HCT116 (cell line): Measurements from ENCODE around the gene BMP7. TPM values are rescaled to one million over a fixed set of nuclear protein-coding genes. Genes with fewer than 3 reads are reported as not detected.

Source experiments
- ATAC-seq: fragments of 200-7000 bp; cut with Tn5 transposase; 2 replicates; pipeline ENCODE4 v1.9.1; 2020; ENCODE audit warnings: mild to moderate bottlenecking, moderate library complexity
- BruUV-seq: library from RNA; stranded (reverse); fragments of 400-500 nt; replicated peaks from 2 replicates; lab custom pipeline; 2021; lab: Mats Ljungman, UMichigan
- CTCF ChIA-PET: fragments of 300-600 bp; sonication (Branson Sonifier 250); formaldehyde crosslinking; loops from one replicate; lab custom pipeline; 2021; ENCODE audit warnings: antibody characterized with exemption; lab: Charles Lee
- POLR2A ChIA-PET: fragments of 300-600, 350-600 bp; sonication (Branson Sonifier 250); formaldehyde crosslinking; loops from one replicate; lab custom pipeline; 2021; ENCODE audit warnings: antibody characterized with exemption; lab: Charles Lee
- RAD21 ChIA-PET, 2 experiments: fragments of 300-600 bp; sonication (Branson Sonifier 250); formaldehyde crosslinking; loops; one replicate each; lab custom pipeline; 2023; ENCODE audit warnings: low total read pairs in 2 of 2; ENCODE audit not compliant: uncharacterized antibody in 2 of 2, unreplicated experiment in 2 of 2, low non-redundant PET in 1 of 2; lab: Charles Lee
- DNase-seq: peaks from one replicate; pipeline ENCODE4 v3.0.0-alpha.2; 2010; ENCODE audit warnings: low read depth, low spot score
- H2AFZ ChIP-seq: fragments of 200-600 bp; shearing (Covaris generic), sonication (generic); 2 replicates; pipeline ENCODE4 v1.6.1; 2017; ENCODE audit warnings: low read depth, mixed run types, mixed read lengths, antibody characterized with exemption, low read length; ENCODE audit not compliant: poor library complexity, severe bottlenecking
- H3K27ac ChIP-seq: 2 replicates; pipeline ENCODE4 v1.5.1; 2012; ENCODE audit warnings: low read depth, low read length
- H3K27me3 ChIP-seq: fragments of 200-600 bp; sonication (generic); 2 replicates; pipeline ENCODE4 v1.6.1; 2016; ENCODE audit warnings: mixed run types, low read length, mixed read lengths; ENCODE audit not compliant: insufficient read depth
- H3K36me3 ChIP-seq, 2 experiments: fragments of 200-500 bp in 1 of 2; fragments of 200-600 bp in 1 of 2; sonication (Bioruptor generic) in 1 of 2; sonication (generic) in 1 of 2; 2 replicates each; pipeline versions ENCODE4 v1.5.1 to v1.6.1; 2014 to 2016; ENCODE audit warnings: low read length in 2 of 2, inconsistent platforms in 1 of 2, mixed read lengths in 1 of 2, mixed run types in 1 of 2; ENCODE audit not compliant: insufficient read depth in 2 of 2, control insufficient read depth in 1 of 2
- H3K4me1 ChIP-seq, 2 experiments: fragments of 200-600 bp in 1 of 2; sonication (generic) in 1 of 2; 2 replicates each; pipeline versions ENCODE4 v1.5.1 to v1.6.1; 2012 to 2017; ENCODE audit warnings: low read length in 2 of 2, inconsistent platforms in 1 of 2, mild to moderate bottlenecking in 1 of 2, mixed read lengths in 1 of 2, mixed run types in 1 of 2, moderate library complexity in 1 of 2; ENCODE audit not compliant: insufficient read depth in 2 of 2, control insufficient read depth in 1 of 2
- H3K4me2 ChIP-seq: fragments of 200-600 bp; sonication (generic); 2 replicates; pipeline ENCODE4 v1.6.1; 2017; ENCODE audit warnings: mixed run types, low read length, mixed read lengths
- H3K4me3 ChIP-seq, 2 experiments: fragments of 200-600 bp in 1 of 2; sonication (generic) in 1 of 2; replicated peaks in 1 of 2; 2 replicates each; pipeline ENCODE4 v1.5.1; 2011 to 2016; ENCODE audit warnings: low read length in 2 of 2, control low read depth in 1 of 2, low read depth in 1 of 2, mild to moderate bottlenecking in 1 of 2, mixed read lengths in 1 of 2, mixed run types in 1 of 2
- H3K79me2 ChIP-seq: fragments of 200-600 bp; sonication (generic); 2 replicates; pipeline ENCODE4 v1.6.1; 2017; ENCODE audit warnings: mild to moderate bottlenecking, mixed run types, low read length, moderate library complexity, mixed read lengths; ENCODE audit not compliant: insufficient read depth
- H3K9ac ChIP-seq: fragments of 200-600 bp; sonication (generic); 2 replicates; pipeline ENCODE4 v1.6.1; 2016; ENCODE audit warnings: low read length, mixed read lengths
- H3K9me2 ChIP-seq: fragments of 200-600 bp; sonication (generic), shearing (Covaris generic); 2 replicates; pipeline ENCODE4 v1.6.1; 2017; ENCODE audit warnings: mixed run types, mild to moderate bottlenecking, moderate library complexity; ENCODE audit not compliant: insufficient read depth
- H3K9me3 ChIP-seq, 2 experiments: fragments of 200-500 bp in 1 of 2; fragments of 200-600 bp in 1 of 2; sonication (Bioruptor generic) in 1 of 2; sonication (generic) in 1 of 2; 2 replicates each; pipeline ENCODE4 v1.6.1; 2014 to 2017; ENCODE audit warnings: low read length in 2 of 2, mixed read lengths in 2 of 2, inconsistent platforms in 1 of 2, low read depth in 1 of 2, mild to moderate bottlenecking in 1 of 2, mixed run types in 1 of 2, moderate library complexity in 1 of 2; ENCODE audit not compliant: control insufficient read depth in 1 of 2, insufficient read depth in 1 of 2
- H4K20me1 ChIP-seq: fragments of 200-600 bp; sonication (generic), shearing (Covaris generic); 2 replicates; pipeline ENCODE4 v1.6.1; 2017; ENCODE audit warnings: mixed run types, mild to moderate bottlenecking, moderate library complexity; ENCODE audit not compliant: insufficient read depth
- CBX3 ChIP-seq: IDR thresholded peaks from 2 replicates; pipeline ENCODE4 v1.6.1; 2012; ENCODE audit warnings: low read depth
- CEBPB ChIP-seq: IDR thresholded peaks from 2 replicates; pipeline ENCODE4 v1.6.1; 2012; ENCODE audit warnings: low read depth
- CTCF ChIP-seq, 3 experiments: fragments of 200-600 bp in 1 of 3; sonication (generic) in 1 of 3; IDR thresholded peaks in 2 of 3; conservative IDR thresholded peaks in 1 of 3; 2 replicates each; pipeline ENCODE4 v1.5.1; 2012 to 2017; ENCODE audit warnings: low read depth in 2 of 3, low read length in 2 of 3, antibody characterized with exemption in 1 of 3, borderline replicate concordance in 1 of 3, control low read depth in 1 of 3, mild to moderate bottlenecking in 1 of 3, mixed read lengths in 1 of 3, mixed run types in 1 of 3, moderate library complexity in 1 of 3; ENCODE audit not compliant: insufficient read depth in 1 of 3
- EGR1 ChIP-seq: IDR thresholded peaks from 2 replicates; pipeline ENCODE4 v1.6.1; 2012; ENCODE audit warnings: low read depth
- ELF1 ChIP-seq: IDR thresholded peaks from 2 replicates; pipeline ENCODE4 v1.6.1; 2012; ENCODE audit warnings: low read depth, borderline replicate concordance
- FOSL1 ChIP-seq: IDR thresholded peaks from 2 replicates; pipeline ENCODE4 v1.6.1; 2012; ENCODE audit warnings: low read depth
- RAD21 ChIP-seq: IDR thresholded peaks from 2 replicates; pipeline ENCODE4 v1.6.1; 2012; ENCODE audit warnings: low read depth, mild to moderate bottlenecking
- SIN3A ChIP-seq: IDR thresholded peaks from 2 replicates; pipeline ENCODE4 v1.6.1; 2012; ENCODE audit warnings: low read depth
- SP1 ChIP-seq: IDR thresholded peaks from 2 replicates; pipeline ENCODE4 v1.6.1; 2012; ENCODE audit warnings: low read depth
- SRF ChIP-seq: IDR thresholded peaks from 2 replicates; pipeline ENCODE4 v1.6.1; 2012; ENCODE audit warnings: low read depth
- intact Hi-C: fragments of 100-400 bp; cut with micrococcal nuclease; formaldehyde crosslinking; loops from 2 replicates; pipeline ENCODE4 v1.10.0; 2022
- total RNA-seq: library from RNA; stranded (reverse); gene quantifications from one replicate; pipeline ENCODE4 v1.2.1, GENCODE V29; 2021; ENCODE audit not compliant: unreplicated experiment

The BMP7 gene
- total RNA-seq, 1 experiment from 2014 or later = 7.0 TPM

- Histone ChIP-seq H3K4me3 (no peak overlapping the region), H3K27ac (no peak overlapping the region), H2AFZ (no peak overlapping the region), H3K4me2 (no peak overlapping the region), H4K20me1 (no peaks in the 10 kb centered on the region), H3K9me3 (no peaks in the 10 kb centered on the region), H3K9ac (no peak overlapping the region), H3K79me2 (no peaks in the 10 kb centered on the region), H3K36me3 (no peaks in the 10 kb centered on the region), H3K4me1 (no peaks in the 10 kb centered on the region), H3K9me2 (no peaks in the 10 kb centered on the region), H3K27me3 (peaks cover 54% of the 10 kb centered on the region)
- TF ChIP-seq FOSL1 (no peak), ELF1 (no peak), SRF (no peak), RAD21 (no peak)
- intact Hi-C loops = no loop called here
- ChIA-PET RAD21 (no interaction called here), POLR2A (no interaction called here), CTCF (interaction anchor here (0.8 kb wide), 1 partner anchor 193 kb away, joined by 3 read pairs; no protein-coding TSS in a partner anchor)
- ATAC-seq = no peak
- no TSS peak for BruUV-seq
- DNase-seq = no peak
Measured at GRCh38 chr20:57288651-57289277, 22.3 kb upstream of the BMP7 start.

- H3K4me2 ChIP-seq = no peak overlapping the region
- TF ChIP-seq EGR1 (no peak), CTCF (IDR thresholded peaks at IDR 0.05 in 2 of 3, conservative IDR thresholded peaks at IDR 0.05 in 1 of 3; ENCODE audit: borderline replicate concordance in 1 of 3, insufficient read depth in 1 of 3, low read depth in 2 of 3, low read length in 2 of 3) (no peak), CBX3 (no peak), CEBPB (no peak), SP1 (no peak), SIN3A (no peak), FOSL1 (no peak)
- TF ChIP-seq, all 23 proteins: peak for 0
- no TSS peak for BruUV-seq
- H3K9me3 ChIP-seq = no peaks in the 10 kb centered on the region
- ATAC-seq = no peak
- H3K79me2 ChIP-seq = no peaks in the 10 kb centered on the region
- no peak overlapping the region for H3K9ac ChIP-seq
- peaks cover 54% of the 10 kb centered on the region for H3K27me3 ChIP-seq
- ChIA-PET CTCF (interaction anchor here (0.7 kb wide), 1 partner anchor 772 kb away, joined by 3 read pairs; no protein-coding TSS in a partner anchor), POLR2A (no interaction called here), RAD21 (no interaction called here)
- no peak overlapping the region for H2AFZ ChIP-seq
- H3K9me2 ChIP-seq = no peaks in the 10 kb centered on the region
- DNase-seq = no peak
- H3K4me1 ChIP-seq = no peaks in the 10 kb centered on the region
- H3K4me3 ChIP-seq = no peak overlapping the region
- no peak overlapping the region for H3K27ac ChIP-seq
- no peaks in the 10 kb centered on the region for H4K20me1 ChIP-seq
- intact Hi-C loops = no loop called here
- H3K36me3 ChIP-seq = no peaks in the 10 kb centered on the region
Measured at GRCh38 chr20:57287901-57288300, 21.5 kb upstream of the BMP7 start.
